Fibroblast of gingiva (primary cell): ENCODE data around the gene PHAX.
A peak's percentile ranks its signal among the peaks of the same experiment; 100 is the strongest.
"Not testable (repeated sequence)": the region's sequence is repeated elsewhere in the genome, so short reads cannot be mapped to it uniquely, and the experiment has no call there.

Source experiments
- DNase-seq: peaks from one replicate; pipeline ENCODE4 v3.0.0-alpha.2; 2011; ENCODE audit warnings: low read depth

PHAX gene

GRCh38 chr5:126603402-126603991, 2.8 kb downstream of the PHAX start:
- DNase-seq: no peak

DNA sequence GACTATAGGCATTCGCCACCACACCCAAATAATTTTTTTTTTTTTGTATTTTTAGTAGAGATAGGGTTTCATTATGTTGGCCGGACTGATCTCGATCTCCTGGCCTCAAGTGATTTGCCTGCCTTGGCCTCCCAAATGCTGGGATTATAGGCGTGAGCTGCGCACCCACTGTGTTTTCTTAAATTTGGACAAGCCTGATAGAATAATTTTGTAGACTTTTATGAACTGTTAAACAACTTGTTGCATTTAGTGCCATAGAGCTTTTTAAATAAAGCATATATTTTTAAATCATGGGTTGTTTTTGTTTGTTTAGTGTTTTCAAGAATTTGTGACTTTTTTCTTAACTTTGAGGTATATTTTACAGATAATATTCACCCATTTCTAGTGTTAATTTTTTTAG, 4.8 kb downstream of the PHAX start:
- no peak for DNase-seq

GRCh38 chr5:126610160-126610559, 9.4 kb downstream of the PHAX start:
- DNase-seq: no peak

- no peak for DNase-seq
Observed at GRCh38 chr5:126610616-126611015, 9.9 kb downstream of the PHAX start.

DNA sequence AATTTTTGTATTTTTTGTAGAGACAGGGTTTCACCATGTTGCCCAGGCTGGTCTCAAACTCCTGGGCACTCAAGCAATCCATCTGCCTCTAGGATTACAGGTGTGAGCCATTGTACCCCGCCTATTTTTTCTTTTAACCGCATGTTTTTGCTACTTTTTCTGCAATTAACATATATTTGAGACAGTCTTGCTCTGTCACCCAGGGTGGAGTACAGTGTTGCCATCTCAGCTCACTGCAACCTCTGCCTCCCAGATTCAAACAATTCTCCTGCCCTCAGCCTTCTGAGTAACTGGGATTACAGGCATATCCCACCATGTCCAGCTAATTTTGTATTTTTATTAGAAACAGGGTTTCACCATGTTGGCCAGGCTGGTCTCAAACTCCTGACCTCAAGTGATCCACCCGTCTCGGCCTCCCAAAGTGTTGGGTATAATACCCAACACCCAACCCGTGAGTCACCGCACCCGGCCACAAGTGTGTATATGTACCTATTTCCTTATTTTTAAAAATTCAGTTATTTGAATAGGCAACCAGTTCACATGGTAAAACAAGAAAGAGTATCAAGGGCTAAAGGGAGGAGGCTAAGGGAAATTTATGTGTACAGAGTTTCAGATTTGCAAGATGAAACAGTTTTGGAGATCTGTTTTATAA, 13.3 kb downstream of the PHAX start:
- no peak for DNase-seq

DNA sequence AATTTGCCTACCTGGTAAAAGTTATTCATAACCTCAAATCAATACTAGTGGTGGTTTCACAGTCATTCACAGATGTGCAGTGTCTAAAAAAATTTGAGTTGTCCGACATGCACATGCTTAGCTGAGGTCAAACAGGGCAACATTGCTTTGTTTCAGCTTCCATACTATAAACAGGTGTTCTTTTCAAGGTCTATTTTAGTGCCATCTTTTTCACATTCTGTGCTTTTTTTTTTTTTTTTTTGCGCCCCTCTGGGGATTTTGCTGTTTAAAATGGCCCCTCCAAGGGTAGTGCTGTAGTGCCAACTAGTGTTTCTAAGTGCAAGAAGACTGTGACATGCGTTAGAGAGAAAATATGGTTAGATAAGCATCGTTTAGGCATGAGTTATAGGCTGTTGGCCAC, 14.5 kb downstream of the PHAX start:
- DNase-seq: no peak

DNA sequence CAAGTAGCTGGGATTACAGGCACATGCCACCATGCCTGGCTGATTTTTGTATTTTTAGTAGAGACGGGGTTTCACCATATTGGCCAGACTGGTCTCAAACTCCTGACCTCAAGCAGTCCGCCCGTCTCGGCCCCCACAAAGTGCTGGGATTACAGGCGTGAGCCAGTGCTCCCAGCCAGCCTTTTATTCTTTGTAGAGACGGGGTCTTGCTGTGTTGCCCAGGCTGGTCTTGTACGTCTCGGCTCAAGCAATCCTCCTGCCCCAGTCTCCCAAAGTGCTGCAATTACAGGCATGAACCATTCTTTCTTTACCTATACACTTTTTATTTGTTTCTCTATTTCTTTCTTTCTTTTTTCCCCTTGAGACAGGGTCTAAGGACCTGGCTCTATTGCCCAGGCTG, 16.9 kb downstream of the PHAX start:
- not testable (repeated sequence) for DNase-seq

GRCh38 chr5:126619781-126620180, 19.0 kb downstream of the PHAX start:
- DNase-seq: no peak

DNA sequence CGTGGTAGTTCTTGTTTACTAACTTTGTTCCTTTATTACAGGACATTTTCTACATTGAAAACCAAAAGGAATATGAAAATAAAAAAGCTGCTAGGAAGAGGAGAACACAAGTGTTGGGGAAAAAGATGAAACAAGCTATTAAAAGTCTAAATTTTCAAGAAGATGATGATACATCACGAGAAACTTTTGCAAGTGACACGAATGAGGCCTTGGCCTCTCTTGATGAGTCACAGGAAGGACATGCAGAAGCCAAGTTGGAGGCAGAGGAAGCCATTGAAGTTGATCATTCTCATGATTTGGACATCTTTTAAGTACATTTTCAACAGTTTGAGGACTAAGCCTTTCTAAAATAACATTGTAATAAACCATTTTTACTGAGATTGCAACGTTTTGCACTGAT, 23.8 kb downstream of the PHAX start:
- DNase-seq: peak; percentile 87

- no peak for DNase-seq
Observed at GRCh38 chr5:126628102-126628501, 27.4 kb downstream of the PHAX start.

GRCh38 chr5:126631920-126632319, 31.2 kb downstream of the PHAX start:
- no peak for DNase-seq

DNA sequence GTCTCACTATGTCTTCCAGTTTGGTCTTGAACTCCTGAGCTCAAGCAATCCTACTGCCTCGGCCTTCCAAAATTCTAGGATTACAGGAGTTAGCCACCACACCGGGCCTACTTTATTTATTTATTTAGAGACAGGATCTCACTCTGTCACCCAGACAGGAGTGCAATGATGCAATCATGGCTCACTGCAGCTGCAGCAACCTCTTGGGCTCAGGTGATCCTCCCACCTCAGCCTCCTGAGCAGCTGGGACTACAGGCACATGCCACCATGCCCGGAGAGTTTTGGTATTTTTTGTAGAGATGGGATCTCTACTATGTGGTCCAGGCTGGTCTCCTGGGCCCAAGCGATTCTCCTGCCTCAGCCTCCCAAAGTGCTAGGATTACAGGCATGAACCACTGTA, 32.8 kb downstream of the PHAX start:
- DNase-seq: no peak

GRCh38 chr5:126635585-126635984, 34.8 kb downstream of the PHAX start:
- DNase-seq: no peak

GRCh38 chr5:126636956-126637355, 36.2 kb downstream of the PHAX start:
- no peak for DNase-seq

DNA sequence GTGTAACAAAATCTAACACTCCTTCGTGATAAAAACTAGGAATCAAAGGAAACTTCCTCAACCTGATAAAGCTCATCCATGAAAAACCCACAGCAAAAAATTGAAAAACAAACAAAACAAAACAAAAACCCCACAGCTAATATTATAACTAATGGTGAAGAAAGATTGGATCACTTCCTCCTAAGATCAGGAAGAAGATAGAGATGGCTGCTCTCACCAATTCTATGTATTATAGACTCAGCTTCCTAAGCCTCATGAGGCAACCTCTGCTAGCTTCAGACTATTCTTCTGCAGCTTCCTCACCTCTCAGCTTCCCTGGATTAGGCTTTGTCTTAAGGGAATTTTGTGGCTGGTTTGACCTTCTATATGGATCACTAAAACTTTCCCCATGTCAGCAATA, 40.1 kb downstream of the PHAX start:
- DNase-seq: no peak

GRCh38 chr5:126641387-126641786, 40.6 kb downstream of the PHAX start:
- no peak for DNase-seq

- DNase-seq: no peak
Observed at GRCh38 chr5:126645132-126645531, 44.4 kb downstream of the PHAX start.

GRCh38 chr5:126647071-126647470, 46.3 kb downstream of the PHAX start:
- no peak for DNase-seq

- no peak for DNase-seq
Observed at GRCh38 chr5:126648471-126648870, 47.7 kb downstream of the PHAX start.

DNA sequence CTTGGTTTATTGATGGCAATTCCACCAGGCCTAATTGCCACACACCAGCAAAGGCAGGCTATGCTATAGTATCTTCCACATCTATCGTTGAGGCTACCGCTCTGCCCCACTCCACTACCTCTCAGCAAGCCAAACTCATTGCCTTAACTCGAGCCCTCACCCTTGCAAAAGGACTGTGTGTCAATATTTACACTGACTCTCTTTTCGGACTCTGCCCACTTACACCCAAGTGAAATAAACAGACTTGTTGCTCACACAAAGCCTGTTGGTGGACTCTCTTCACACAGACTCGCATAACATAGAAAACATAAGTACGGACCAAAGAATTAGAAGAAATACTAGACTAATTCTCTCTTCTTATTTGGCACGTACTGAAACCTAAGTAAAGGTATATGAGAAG, 48.3 kb downstream of the PHAX start:
- DNase-seq: not testable (repeated sequence)

DNA sequence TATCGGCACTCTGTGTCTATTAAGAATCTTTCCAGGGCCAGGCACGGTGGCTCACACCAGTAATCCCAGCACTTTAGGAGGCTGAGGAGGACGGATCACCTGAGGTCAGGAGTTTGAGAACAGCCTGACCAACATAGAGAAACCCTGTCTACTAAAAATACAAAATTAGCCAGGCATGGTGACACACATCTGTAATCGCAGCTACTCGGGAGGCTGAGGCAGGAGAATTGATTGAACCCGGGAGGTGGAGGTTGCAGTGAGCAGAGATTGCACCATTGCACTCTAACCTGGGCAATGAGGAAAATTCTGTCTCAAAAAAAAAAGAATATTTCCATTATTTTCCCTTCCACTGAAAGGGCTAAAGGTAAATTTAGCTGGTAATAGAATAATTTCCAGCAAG, 49.0 kb downstream of the PHAX start:
- not testable (repeated sequence) for DNase-seq

GRCh38 chr5:126650463-126650862, 49.7 kb downstream of the PHAX start:
- DNase-seq: peak; percentile 3

DNA sequence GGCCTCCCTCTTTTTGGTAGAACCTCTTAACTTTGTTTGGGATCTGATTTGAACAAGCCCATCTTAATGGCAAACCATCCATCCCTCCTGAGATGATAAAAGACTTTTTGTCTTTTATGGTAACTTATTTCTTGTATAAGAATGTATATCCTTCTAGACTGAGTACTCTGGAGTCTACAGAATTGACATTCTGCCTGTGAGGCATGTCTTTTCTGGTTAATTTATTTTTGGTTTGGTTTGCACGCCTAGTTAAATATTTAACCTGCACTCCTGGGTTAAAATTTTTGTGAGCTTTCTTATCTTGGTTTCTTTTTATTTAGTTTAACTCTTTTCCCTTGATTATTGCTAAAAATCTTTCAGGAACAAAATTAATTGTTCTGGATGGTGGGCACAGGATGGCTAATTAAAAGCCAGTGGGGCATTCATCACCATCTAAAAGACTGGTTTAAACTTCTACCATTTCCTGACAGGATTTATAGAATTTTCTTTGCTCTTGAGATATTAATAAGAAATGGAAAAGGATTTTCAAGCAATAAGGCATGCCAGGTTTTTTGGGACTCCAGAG, 50.3 kb downstream of the PHAX start:
- DNase-seq: no peak
